GM20431 (cell line): ENCODE data around the gene ZFHX3.

Source experiments
- in situ Hi-C: fragments of 300-500 bp; cut with MseI, MboI; formaldehyde crosslinking; loops from one replicate; pipeline ENCODE4 v1.15.0; 2020; ENCODE audit warnings: low sequenced_read_pairs; ENCODE audit not compliant: unreplicated experiment

The ZFHX3 gene

GRCh38 chr16:72844225-72844920, 203.6 kb downstream of the ZFHX3 start:
- in situ Hi-C loops, result loop anchor here (25.0 kb wide), 2 partner anchors 332 to 343 kb away; no protein-coding TSS in a partner anchor

- in situ Hi-C loops, result loop anchor here (25.0 kb wide), 2 partner anchors 329 to 346 kb away; no protein-coding TSS in a partner anchor
These were observed 206.4 kb downstream of the ZFHX3 start for GRCh38 chr16:72841506-72841905.

- in situ Hi-C loops, result loop anchor here (25.0 kb wide), 2 partner anchors 329 to 346 kb away; no protein-coding TSS in a partner anchor
These were observed 207.1 kb downstream of the ZFHX3 start for GRCh38 chr16:72840631-72841381.

- in situ Hi-C loops, result loop anchor here (25.0 kb wide), 2 partner anchors 327 to 348 kb away; no protein-coding TSS in a partner anchor
These were observed 209.0 kb downstream of the ZFHX3 start for GRCh38 chr16:72838951-72839350.

- in situ Hi-C loops, result loop anchor here (25.0 kb wide), 2 partner anchors 326 to 349 kb away; no protein-coding TSS in a partner anchor
These were observed 209.4 kb downstream of the ZFHX3 start for GRCh38 chr16:72838586-72838910.

GRCh38 chr16:72837846-72838585, 209.9 kb downstream of the ZFHX3 start:
- in situ Hi-C loops, result loop anchor here (25.0 kb wide), 2 partner anchors 326 to 349 kb away; no protein-coding TSS in a partner anchor

- in situ Hi-C loops, result loop anchor here (25.0 kb wide), 2 partner anchors 325 to 350 kb away; no protein-coding TSS in a partner anchor
These were observed 210.9 kb downstream of the ZFHX3 start for GRCh38 chr16:72836985-72837384.

GRCh38 chr16:72836181-72836580, 211.7 kb downstream of the ZFHX3 start:
- in situ Hi-C loops, result loop anchor here (25.0 kb wide), 2 partner anchors 324 to 351 kb away; no protein-coding TSS in a partner anchor

GRCh38 chr16:72835086-72835485, 212.8 kb downstream of the ZFHX3 start:
- in situ Hi-C loops, result loop anchor here (25.0 kb wide), 2 partner anchors 323 to 352 kb away; no protein-coding TSS in a partner anchor

GRCh38 chr16:72834499-72834898, 213.4 kb downstream of the ZFHX3 start:
- in situ Hi-C loops, result loop anchor here (25.0 kb wide), 2 partner anchors 322 to 353 kb away; no protein-coding TSS in a partner anchor

GRCh38 chr16:72833969-72834368, 214.0 kb downstream of the ZFHX3 start:
- in situ Hi-C loops, result loop anchor here (25.0 kb wide), 2 partner anchors 322 to 353 kb away; no protein-coding TSS in a partner anchor

GRCh38 chr16:72833482-72833881, 214.4 kb downstream of the ZFHX3 start:
- in situ Hi-C loops, result loop anchor here (25.0 kb wide), 2 partner anchors 321 to 354 kb away; no protein-coding TSS in a partner anchor

- in situ Hi-C loops, result loop anchor here (25.0 kb wide), 2 partner anchors 320 to 355 kb away; no protein-coding TSS in a partner anchor
These were observed 215.2 kb downstream of the ZFHX3 start for GRCh38 chr16:72832621-72833248.

- in situ Hi-C loops, result loop anchor here (25.0 kb wide), 2 partner anchors 318 to 357 kb away; no protein-coding TSS in a partner anchor
These were observed 217.8 kb downstream of the ZFHX3 start for GRCh38 chr16:72829846-72830775.

- in situ Hi-C loops, result loop anchor here (25.0 kb wide), 2 partner anchors 316 to 359 kb away; no protein-coding TSS in a partner anchor
These were observed 220.1 kb downstream of the ZFHX3 start for GRCh38 chr16:72827866-72828265.

GRCh38 chr16:72825912-72826621, 221.9 kb downstream of the ZFHX3 start:
- in situ Hi-C loops, result loop anchor here (25.0 kb wide), 2 partner anchors 314 to 361 kb away; no protein-coding TSS in a partner anchor

- in situ Hi-C loops, result loop anchor here (25.0 kb wide), 2 partner anchors 312 to 363 kb away; no protein-coding TSS in a partner anchor
These were observed 223.2 kb downstream of the ZFHX3 start for GRCh38 chr16:72824761-72825160.
